GM21515 (cell line): ENCODE results near the gene ARMC8.

Experiments used
- ATAC-seq: cut with Tn5 transposase; IDR thresholded peaks from one replicate; pipeline ENCODE4 v1.9.1; 2021; ENCODE audit not compliant: unreplicated experiment

The ARMC8 gene

GRCh38 chr3:138297876-138298275, 110.8 kb downstream of the ARMC8 start:
- ATAC-seq: no peak

- no peak for ATAC-seq
Measured at GRCh38 chr3:138300647-138301046, 113.5 kb downstream of the ARMC8 start.

- no peak for ATAC-seq
Measured at GRCh38 chr3:138303474-138303873, 116.4 kb downstream of the ARMC8 start.

- no peak for ATAC-seq
Measured at GRCh38 chr3:138307899-138308298, 120.8 kb downstream of the ARMC8 start.

GRCh38 chr3:138308783-138309182, 121.7 kb downstream of the ARMC8 start:
- no peak for ATAC-seq

GRCh38 chr3:138310494-138310893, 123.4 kb downstream of the ARMC8 start:
- no peak for ATAC-seq

GRCh38 chr3:138314751-138315150, 127.7 kb downstream of the ARMC8 start:
- ATAC-seq: no peak

GRCh38 chr3:138317687-138318086, 130.6 kb downstream of the ARMC8 start:
- no peak for ATAC-seq

- ATAC-seq: no peak
Measured at GRCh38 chr3:138323971-138324370, 136.9 kb downstream of the ARMC8 start.

GRCh38 chr3:138325990-138326389, 138.9 kb downstream of the ARMC8 start:
- ATAC-seq: no peak

GRCh38 chr3:138326866-138327595, 139.9 kb downstream of the ARMC8 start:
- no peak for ATAC-seq

GRCh38 chr3:138327831-138328230, 140.7 kb downstream of the ARMC8 start:
- ATAC-seq: no peak

- no peak for ATAC-seq
Measured at GRCh38 chr3:138328341-138328740, 141.2 kb downstream of the ARMC8 start.

- ATAC-seq: peak; percentile 72
Measured at GRCh38 chr3:138329127-138329983, 142.3 kb downstream of the ARMC8 start, which contains the start of gene NME9. Gene NME9, minus strand, starts transcription at chr3:138329851. Its CDS starts 516 bp downstream, at chr3:138329335.

GRCh38 chr3:138329984-138330293, 142.8 kb downstream of the ARMC8 start:
- no peak for ATAC-seq

- ATAC-seq: no peak
Measured at GRCh38 chr3:138331143-138331894, 144.2 kb downstream of the ARMC8 start.

- no peak for ATAC-seq
Measured at GRCh38 chr3:138332472-138333073, 145.5 kb downstream of the ARMC8 start.

- no peak for ATAC-seq
Measured at GRCh38 chr3:138334608-138335007, 147.5 kb downstream of the ARMC8 start.

- ATAC-seq: no peak
Measured at GRCh38 chr3:138336454-138336999, 149.4 kb downstream of the ARMC8 start.

- no peak for ATAC-seq
Measured at GRCh38 chr3:138338244-138338643, 151.1 kb downstream of the ARMC8 start.

GRCh38 chr3:138338811-138339210, 151.7 kb downstream of the ARMC8 start:
- ATAC-seq: no peak
